Superior temporal gyrus (tissue), 1 donor: ENCODE data around the gene LGALS7.
"Not testable (repeated sequence)": the region's sequence is repeated elsewhere in the genome, so short reads cannot be mapped to it uniquely, and the experiment has no call there.

Experiments
- DNase-seq: peaks from one replicate; pipeline ENCODE4 v3.0.0-alpha.2; 2016; ENCODE audit errors: extremely low spot score

LGALS7 gene

GRCh38 chr19:38800577-38801347 is 27.4 kb upstream of the LGALS7 start:
- DNase-seq = no peak

DNA sequence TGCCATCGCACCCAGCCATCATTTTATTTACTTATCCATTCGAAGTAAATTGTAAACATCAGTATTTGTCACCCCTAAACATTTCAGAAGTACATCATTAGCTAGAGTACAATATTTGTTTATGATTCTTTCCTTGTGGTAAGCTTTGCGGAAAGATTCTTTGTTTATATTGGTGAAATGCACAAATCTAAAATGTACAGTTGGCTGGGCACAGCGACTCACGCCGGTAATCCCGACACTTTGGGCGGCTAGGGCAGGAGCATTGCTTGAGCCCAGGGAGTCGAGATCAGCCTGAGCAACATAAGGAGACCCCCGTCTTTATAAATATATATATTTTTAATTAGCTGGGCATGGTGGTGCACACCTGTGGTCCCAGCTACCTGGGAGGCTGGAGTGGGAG is 25.8 kb upstream of the LGALS7 start:
- no peak for DNase-seq

- not testable (repeated sequence) for DNase-seq
Observed at GRCh38 chr19:38797781-38798180, 24.5 kb upstream of the LGALS7 start.

GRCh38 chr19:38796154-38796553 is 22.8 kb upstream of the LGALS7 start:
- DNase-seq = no peak

- no peak for DNase-seq
Observed at GRCh38 chr19:38795549-38795948, 22.2 kb upstream of the LGALS7 start.

DNA sequence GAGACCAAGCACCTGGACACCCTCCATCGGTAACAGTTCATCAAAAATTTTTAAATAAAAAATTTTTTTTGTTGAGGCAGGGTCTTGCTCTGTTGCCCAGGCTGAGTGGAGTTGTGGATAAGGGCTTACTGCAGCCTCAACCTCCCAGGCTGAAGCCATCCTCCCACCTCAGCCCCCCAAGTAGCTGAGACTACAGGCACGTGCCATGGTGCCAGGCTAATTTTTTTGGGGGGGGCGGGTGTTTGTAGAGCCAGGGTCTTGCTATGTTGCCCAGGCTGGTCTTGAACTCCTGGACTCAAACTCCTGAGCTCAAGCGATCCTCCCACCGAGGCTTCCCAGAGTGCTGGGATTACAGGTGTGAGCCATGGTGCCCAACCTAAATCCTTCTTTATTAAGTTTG is 20.4 kb upstream of the LGALS7 start:
- no peak for DNase-seq

GRCh38 chr19:38793177-38793576 is 19.9 kb upstream of the LGALS7 start:
- DNase-seq = peak; percentile 32

- no peak for DNase-seq
Observed at GRCh38 chr19:38792250-38793111, 19.2 kb upstream of the LGALS7 start.

- DNase-seq = not testable (repeated sequence)
Observed at GRCh38 chr19:38791451-38792064, 18.2 kb upstream of the LGALS7 start.

GRCh38 chr19:38790507-38791403 is 17.4 kb upstream of the LGALS7 start:
- not testable (repeated sequence) for DNase-seq

DNA sequence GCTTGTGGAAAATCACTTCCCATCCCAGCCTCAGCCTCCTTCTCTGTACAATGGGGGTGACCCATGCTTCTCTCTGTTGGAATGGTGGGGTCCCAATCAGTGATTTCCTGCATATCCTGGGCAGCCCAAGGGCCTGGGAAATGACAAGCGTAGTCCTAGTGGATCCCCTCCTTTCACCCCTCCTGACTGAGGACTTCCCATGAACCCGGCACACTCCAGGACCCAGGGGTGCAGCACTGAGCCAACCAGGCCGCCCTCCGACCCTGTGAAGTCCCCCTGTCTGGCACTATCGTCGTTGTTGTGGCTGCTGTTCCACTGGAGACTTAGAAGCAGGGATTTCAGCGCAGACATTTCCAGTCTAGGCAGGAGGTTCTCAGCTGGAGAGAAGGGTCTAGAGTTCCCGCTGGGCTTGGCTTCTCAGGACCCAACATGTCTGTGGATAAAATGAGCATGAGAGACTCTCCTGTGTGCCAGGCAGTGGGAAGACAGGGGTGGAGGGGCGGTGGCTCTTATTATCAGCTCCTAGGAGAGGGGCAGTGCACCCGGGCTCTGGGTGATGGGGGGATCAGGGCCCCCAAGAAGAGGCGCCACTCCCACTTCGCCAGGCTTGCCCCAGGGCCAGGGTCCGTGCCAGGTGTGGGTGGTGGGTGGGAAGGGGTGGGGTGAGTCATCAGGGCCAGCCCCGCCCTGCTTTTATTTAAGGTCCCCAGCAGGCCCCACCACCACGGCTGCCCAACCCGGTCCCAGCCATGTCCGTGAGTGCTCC is 15.3 kb upstream of the LGALS7 start, which contains the start of gene LGALS7B:
Gene LGALS7B (plus strand): TSS at position 723 of the 766 bp plus-strand sequence. CDS start 27 bp downstream, at position 750.
- no peak for DNase-seq

DNA sequence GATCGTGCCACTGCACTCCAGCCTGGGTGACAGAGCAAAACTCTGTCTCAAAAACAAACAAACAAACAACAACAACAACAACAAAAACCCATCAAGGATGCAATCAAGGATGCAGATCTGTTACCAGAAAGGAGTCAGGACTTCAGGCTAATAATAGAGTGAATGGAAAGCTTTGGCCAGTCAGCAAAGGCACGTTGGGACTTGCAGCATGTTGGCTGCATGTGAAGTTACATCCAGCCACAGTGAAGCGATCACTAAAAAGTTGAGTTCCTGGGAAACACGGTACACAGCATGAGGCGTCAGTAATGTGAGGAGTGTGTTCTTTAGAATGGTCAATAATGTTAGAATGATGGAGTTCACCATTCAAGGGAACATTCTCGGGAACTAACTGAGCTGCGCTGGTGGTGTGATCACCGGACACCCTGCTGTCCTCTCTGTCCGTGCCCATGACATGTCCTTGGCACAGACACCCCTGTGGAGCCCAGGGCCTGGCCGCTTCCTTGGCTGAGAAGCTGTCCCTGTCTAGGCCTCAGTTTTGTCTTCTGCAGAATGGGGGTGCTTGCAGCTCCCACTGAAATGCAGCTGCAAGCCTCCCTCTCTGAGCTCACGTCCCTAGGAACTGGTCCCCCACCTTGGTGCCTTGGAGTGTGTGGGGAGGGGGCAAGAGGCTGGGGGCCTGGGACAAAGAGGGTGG is 13.4 kb upstream of the LGALS7 start:
- no peak for DNase-seq

- not testable (repeated sequence) for DNase-seq
Observed at GRCh38 chr19:38786061-38786460, 12.7 kb upstream of the LGALS7 start.

DNA sequence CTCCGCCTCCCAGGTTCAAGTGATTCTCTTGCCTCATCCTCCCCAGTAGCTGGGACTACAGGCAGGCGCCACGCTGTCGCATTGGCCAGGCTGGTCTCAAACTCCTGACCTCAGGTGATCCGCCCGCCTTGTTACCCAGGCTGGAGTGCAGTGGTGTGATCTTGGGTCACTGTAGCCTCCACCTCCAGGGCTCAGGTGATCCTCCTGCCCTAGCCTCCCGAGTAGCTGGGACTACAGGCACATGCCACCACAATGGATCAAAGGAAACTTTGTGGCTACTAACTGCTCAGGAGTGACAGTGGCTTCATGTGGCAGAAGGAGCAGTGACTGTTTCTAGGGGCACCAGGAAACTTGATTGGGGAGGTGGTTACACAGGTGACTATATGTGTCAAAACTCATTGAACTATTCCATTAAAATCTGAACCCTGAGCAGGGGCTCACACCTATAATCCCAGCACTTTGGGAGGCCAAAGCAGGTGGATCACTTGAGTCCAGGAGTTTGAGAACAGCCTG is 11.9 kb upstream of the LGALS7 start:
- DNase-seq = no peak

- no peak for DNase-seq
Observed at GRCh38 chr19:38784224-38784623, 10.9 kb upstream of the LGALS7 start.

DNA sequence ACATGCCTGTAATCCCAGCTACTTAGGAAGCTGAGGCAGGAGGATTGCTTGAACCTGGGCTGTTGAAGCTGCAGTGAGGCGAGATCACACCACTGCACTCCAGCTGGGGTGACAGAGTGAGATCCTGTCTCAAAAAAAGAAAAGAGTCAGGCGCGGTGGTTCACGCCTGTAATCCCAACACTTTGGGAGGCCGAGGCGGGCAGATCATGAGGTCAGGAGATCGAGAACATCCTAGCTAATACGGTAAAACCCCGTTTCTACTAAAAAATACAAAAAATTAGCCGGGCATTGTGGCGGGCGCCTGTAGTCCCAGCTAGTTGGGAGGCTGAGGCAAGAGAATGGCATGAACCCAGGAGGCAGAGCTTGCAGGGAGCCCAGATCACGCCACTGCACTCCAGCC is 8.9 kb upstream of the LGALS7 start:
- not testable (repeated sequence) for DNase-seq

DNA sequence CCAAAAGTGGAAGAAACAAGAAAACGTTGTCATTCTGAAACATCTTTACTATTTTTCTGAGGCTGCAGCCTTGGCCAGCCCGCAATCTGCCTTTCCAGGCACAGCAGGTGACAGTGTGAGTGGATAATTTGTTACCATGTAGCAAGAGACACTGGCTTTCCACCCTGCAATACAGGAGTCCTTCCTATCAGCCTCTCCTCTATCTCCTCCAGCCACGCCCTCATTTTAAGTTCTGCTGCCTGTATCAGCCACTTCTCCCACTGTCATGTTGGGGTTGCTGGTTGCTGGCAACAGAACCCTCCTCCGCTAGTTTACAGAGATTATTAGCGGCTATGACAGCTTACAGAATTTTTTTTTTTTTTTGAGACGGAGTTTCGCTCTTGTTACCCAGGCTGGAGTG is 7.7 kb upstream of the LGALS7 start:
- no peak for DNase-seq

DNA sequence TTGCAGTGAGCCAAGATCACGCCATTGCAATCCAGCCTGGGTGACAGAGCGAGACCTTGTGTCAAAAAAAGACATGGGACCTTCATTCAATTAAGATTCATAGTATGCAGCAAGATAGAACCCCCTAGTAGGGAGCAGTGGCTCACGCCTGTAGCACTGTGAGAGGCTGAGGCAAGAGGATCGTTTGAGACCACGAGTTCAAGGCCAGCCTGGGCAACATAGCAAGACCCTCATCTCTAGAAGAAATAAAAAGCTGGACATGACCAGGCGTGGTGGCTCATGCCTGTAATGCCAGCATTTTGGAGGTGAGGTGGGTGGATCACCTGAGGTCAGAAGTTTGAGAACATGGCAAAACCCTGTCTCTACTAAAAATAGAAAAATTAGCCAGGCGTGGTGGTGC is 7.1 kb upstream of the LGALS7 start:
- no peak for DNase-seq

- no peak for DNase-seq
Observed at GRCh38 chr19:38778733-38779132, 5.4 kb upstream of the LGALS7 start.
